HEK293 (cell line): ENCODE measurements around the gene DNASE1L3.

ENCODE experiments used
- CTCF ChIA-PET: fragments of 350-600 bp; formaldehyde crosslinking; extraction: SDS; loops from one replicate; lab custom pipeline; 2021; ENCODE audit warnings: antibody characterized with exemption; lab: Yijun Ruan, JAX
- POLR2A ChIA-PET: fragments of 300-600 bp; formaldehyde crosslinking; extraction: SDS; loops from one replicate; lab custom pipeline; 2020; ENCODE audit warnings: antibody characterized with exemption, inconsistent platforms; lab: Yijun Ruan, JAX
- H3K27ac ChIP-seq: fragments of 200-500 bp; sonication (Bioruptor generic); 2 replicates; pipeline ENCODE4 v1.5.1; 2014; ENCODE audit warnings: low read depth, low read length, control low read depth, inconsistent platforms; ENCODE audit errors: extremely low read depth
- H3K36me3 ChIP-seq, 2 experiments: fragments of 200-500 bp in 1 of 2; sonication (Bioruptor generic) in 1 of 2; 1 replicate in 1 of 2; 2 replicates in 1 of 2; pipeline ENCODE4 v1.5.1; 2014 to 2017; ENCODE audit warnings: inconsistent platforms in 2 of 2, low read length in 2 of 2; ENCODE audit not compliant: control insufficient read depth in 2 of 2, insufficient read depth in 1 of 2
- H3K4me1 ChIP-seq: fragments of 200-500 bp; sonication (Bioruptor generic); 2 replicates; pipeline ENCODE4 v1.5.1; 2014; ENCODE audit warnings: mild to moderate bottlenecking, low read length, inconsistent platforms; ENCODE audit not compliant: control insufficient read depth, insufficient read depth
- H3K4me3 ChIP-seq: 2 replicates; pipeline ENCODE4 v1.5.1; 2011; ENCODE audit warnings: low read depth, mild to moderate bottlenecking, control low read depth, low read length, moderate library complexity
- H3K9me3 ChIP-seq: fragments of 200-500 bp; sonication (Bioruptor generic); 2 replicates; pipeline ENCODE4 v1.5.1; 2014; ENCODE audit warnings: low read depth, low read length, inconsistent platforms; ENCODE audit not compliant: control insufficient read depth, insufficient read depth
- GFI1B ChIP-seq: fragments of 450-650 bp; formaldehyde crosslinking; IDR thresholded peaks from 2 replicates; pipeline ENCODE4 v1.5.1; 2016; ENCODE audit warnings: missing biosample characterization, missing genetic modification characterization
- KLF16 ChIP-seq: fragments of 450-650 bp; formaldehyde crosslinking; IDR thresholded peaks from 2 replicates; pipeline ENCODE4 v1.5.1; 2017; ENCODE audit warnings: missing biosample characterization, missing genetic modification characterization
- KLF8 ChIP-seq: fragments of 450-650 bp; formaldehyde crosslinking; IDR thresholded peaks from 2 replicates; pipeline ENCODE4 v1.5.1; 2016; ENCODE audit warnings: missing biosample characterization, missing genetic modification characterization
- MZF1 ChIP-seq: fragments of 450-650 bp; formaldehyde crosslinking; IDR thresholded peaks from 2 replicates; pipeline ENCODE4 v1.5.1; 2017; ENCODE audit warnings: missing biosample characterization, missing genetic modification characterization, borderline replicate concordance
- PBX3 ChIP-seq: sonication (generic); formaldehyde crosslinking; IDR thresholded peaks from 2 replicates; pipeline ENCODE4 v1.8.1; 2022; ENCODE audit warnings: mild to moderate bottlenecking, moderate library complexity, missing genetic modification reagents
- ZFP3 ChIP-seq: fragments of 450-650 bp; formaldehyde crosslinking; IDR thresholded peaks from 2 replicates; pipeline ENCODE4 v1.5.1; 2016; ENCODE audit warnings: low read depth, missing biosample characterization, missing genetic modification characterization
- ZNF155 ChIP-seq: fragments of 450-650 bp; formaldehyde crosslinking; IDR thresholded peaks from 2 replicates; pipeline ENCODE4 v1.5.1; 2016; ENCODE audit warnings: missing biosample characterization, missing genetic modification characterization
- ZNF202 ChIP-seq: fragments of 450-650 bp; formaldehyde crosslinking; IDR thresholded peaks from 2 replicates; pipeline ENCODE4 v1.5.1; 2016; ENCODE audit warnings: missing biosample characterization, missing genetic modification characterization, borderline replicate concordance
- ZNF266 ChIP-seq: fragments of 450-650 bp; formaldehyde crosslinking; IDR thresholded peaks from 2 replicates; pipeline ENCODE4 v1.5.1; 2016; ENCODE audit warnings: missing biosample characterization, missing genetic modification characterization, low read depth
- ZNF416 ChIP-seq: fragments of 450-650 bp; formaldehyde crosslinking; IDR thresholded peaks from 2 replicates; pipeline ENCODE4 v1.5.1; 2016; ENCODE audit warnings: missing biosample characterization, missing genetic modification characterization
- ZNF433 ChIP-seq: fragments of 450-650 bp; formaldehyde crosslinking; IDR thresholded peaks from 2 replicates; pipeline ENCODE4 v1.5.1; 2016; ENCODE audit warnings: missing biosample characterization, missing genetic modification characterization, low read depth
- ZNF558 ChIP-seq: fragments of 450-650 bp; formaldehyde crosslinking; IDR thresholded peaks from 2 replicates; pipeline ENCODE4 v1.5.1; 2016; ENCODE audit warnings: missing biosample characterization, missing genetic modification characterization
- ZNF623 ChIP-seq: fragments of 450-650 bp; formaldehyde crosslinking; IDR thresholded peaks from 2 replicates; pipeline ENCODE4 v1.5.1; 2016; ENCODE audit warnings: missing biosample characterization, missing genetic modification characterization
- ZNF645 ChIP-seq: fragments of 450-650 bp; formaldehyde crosslinking; IDR thresholded peaks from 2 replicates; pipeline ENCODE4; 2016; ENCODE audit warnings: missing biosample characterization, missing genetic modification characterization
- ZNF701 ChIP-seq: fragments of 450-650 bp; formaldehyde crosslinking; IDR thresholded peaks from 2 replicates; pipeline ENCODE4 v1.5.1; 2016; ENCODE audit warnings: missing biosample characterization, missing genetic modification characterization
- ZNF777 ChIP-seq: fragments of 450-650 bp; formaldehyde crosslinking; IDR thresholded peaks from 2 replicates; pipeline ENCODE4 v1.5.1; 2017; ENCODE audit warnings: missing biosample characterization, missing genetic modification characterization, borderline replicate concordance
- TF ChIP-seq, protein P1 (sequence below): fragments of 450-650 bp; formaldehyde crosslinking; conservative IDR thresholded peaks from 2 replicates; pipeline ENCODE4 v1.5.1; 2016; ENCODE audit warnings: low read depth, missing biosample characterization, missing genetic modification characterization
- TF ChIP-seq, protein P2 (sequence below): fragments of 450-650 bp; IDR thresholded peaks from 2 replicates; pipeline ENCODE4 v1.5.1; 2018; ENCODE audit warnings: missing biosample characterization, mild to moderate bottlenecking, missing genetic modification characterization

Gene DNASE1L3

DNA sequence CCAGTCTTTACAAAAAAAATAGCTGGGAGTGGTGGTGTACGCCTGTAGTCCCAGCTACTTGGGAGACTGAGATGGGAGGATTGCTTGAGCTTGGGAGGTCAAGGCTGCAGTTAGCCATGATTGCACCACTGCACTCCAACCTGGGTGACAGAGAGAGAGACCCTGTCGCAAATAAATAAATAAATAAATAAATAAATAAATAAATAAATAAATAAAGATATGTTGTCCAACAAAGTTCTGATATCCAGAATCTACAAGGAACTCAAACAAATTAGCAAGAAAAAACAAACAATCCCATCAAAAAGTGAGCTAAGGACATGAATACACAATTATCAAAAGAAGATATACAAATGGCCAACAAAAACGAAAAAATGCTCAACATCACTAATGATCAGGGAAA lies 17.2 kb upstream of the DNASE1L3 start (continued):
- TF ChIP-seq, protein P1, sequence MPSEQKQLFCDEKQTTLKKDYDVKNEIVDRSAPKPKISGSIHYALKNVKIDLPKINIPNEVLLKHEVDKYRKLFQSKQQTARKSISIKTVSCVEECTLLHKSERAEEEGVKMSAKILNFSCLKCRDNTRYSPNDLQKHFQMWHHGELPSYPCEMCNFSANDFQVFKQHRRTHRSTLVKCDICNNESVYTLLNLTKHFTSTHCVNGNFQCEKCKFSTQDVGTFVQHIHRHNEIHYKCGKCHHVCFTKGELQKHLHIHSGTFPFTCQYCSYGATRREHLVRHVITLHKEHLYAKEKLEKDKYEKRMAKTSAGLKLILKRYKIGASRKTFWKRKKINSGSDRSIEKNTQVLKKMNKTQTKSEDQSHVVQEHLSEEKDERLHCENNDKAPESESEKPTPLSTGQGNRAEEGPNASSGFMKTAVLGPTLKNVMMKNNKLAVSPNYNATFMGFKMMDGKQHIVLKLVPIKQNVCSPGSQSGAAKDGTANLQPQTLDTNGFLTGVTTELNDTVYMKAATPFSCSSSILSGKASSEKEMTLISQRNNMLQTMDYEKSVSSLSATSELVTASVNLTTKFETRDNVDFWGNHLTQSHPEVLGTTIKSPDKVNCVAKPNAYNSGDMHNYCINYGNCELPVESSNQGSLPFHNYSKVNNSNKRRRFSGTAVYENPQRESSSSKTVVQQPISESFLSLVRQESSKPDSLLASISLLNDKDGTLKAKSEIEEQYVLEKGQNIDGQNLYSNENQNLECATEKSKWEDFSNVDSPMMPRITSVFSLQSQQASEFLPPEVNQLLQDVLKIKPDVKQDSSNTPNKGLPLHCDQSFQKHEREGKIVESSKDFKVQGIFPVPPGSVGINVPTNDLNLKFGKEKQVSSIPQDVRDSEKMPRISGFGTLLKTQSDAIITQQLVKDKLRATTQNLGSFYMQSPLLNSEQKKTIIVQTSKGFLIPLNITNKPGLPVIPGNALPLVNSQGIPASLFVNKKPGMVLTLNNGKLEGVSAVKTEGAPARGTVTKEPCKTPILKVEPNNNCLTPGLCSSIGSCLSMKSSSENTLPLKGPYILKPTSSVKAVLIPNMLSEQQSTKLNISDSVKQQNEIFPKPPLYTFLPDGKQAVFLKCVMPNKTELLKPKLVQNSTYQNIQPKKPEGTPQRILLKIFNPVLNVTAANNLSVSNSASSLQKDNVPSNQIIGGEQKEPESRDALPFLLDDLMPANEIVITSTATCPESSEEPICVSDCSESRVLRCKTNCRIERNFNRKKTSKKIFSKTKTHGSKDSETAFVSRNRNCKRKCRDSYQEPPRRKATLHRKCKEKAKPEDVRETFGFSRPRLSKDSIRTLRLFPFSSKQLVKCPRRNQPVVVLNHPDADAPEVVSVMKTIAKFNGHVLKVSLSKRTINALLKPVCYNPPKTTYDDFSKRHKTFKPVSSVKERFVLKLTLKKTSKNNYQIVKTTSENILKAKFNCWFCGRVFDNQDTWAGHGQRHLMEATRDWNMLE (tag by site-specific recombination) = peak; percentile 76
- TF ChIP-seq ZNF558 (tag by site-specific recombination) (peak; percentile 51; the same call in 1 of the 2 replicates), ZNF623 (tag by site-specific recombination) (peak; percentile 50), ZNF433 (tag by site-specific recombination) (peak; percentile 35), ZNF202 (peak; percentile 66; the same call in 1 of the 2 replicates)

DNA sequence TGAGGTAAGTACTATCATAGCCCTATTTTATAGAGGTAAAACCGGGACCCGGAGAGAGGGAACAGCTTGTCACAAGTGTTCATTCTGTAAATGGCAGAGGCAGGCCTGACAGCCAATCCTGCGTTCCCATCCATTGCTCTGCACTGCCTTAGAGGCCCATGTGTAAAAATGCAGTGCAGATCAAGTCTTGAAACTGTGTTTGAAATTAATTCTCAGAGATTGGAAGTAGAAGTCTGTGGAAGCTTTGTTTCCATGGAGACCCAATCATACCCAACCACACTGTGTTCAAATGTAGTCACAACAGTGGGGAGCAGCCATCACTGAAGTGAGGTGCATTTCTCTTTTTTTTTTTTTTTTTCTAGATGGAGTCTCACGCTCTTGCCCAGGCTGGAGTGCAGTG lies 13.1 kb upstream of the DNASE1L3 start:
- H3K27ac ChIP-seq = no peak overlapping the region
- ChIA-PET POLR2A (no interaction called here), CTCF (interaction anchor here (0.6 kb wide), 2 partner anchors 46 to 149 kb away, joined by 3 read pairs; no protein-coding TSS in a partner anchor)
- H3K36me3 ChIP-seq = no peaks in the 10 kb centered on the region
- H3K9me3 ChIP-seq = no peaks in the 10 kb centered on the region
- H3K4me1 ChIP-seq = no peaks in the 10 kb centered on the region
- no peak overlapping the region for H3K4me3 ChIP-seq
- TF ChIP-seq GFI1B (tag by site-specific recombination) = no peak
- TF ChIP-seq ZFP3 (tag by site-specific recombination) = no peak
- no peak for TF ChIP-seq MZF1 (tag by site-specific recombination)
- no peak for TF ChIP-seq ZNF777
- no peak for TF ChIP-seq ZNF155
- no peak for TF ChIP-seq KLF8
- TF ChIP-seq ZNF645 (tag by site-specific recombination) = no peak
- TF ChIP-seq ZNF416 (tag by site-specific recombination) = no peak
- no peak for TF ChIP-seq KLF16 (tag by site-specific recombination)
- TF ChIP-seq ZNF701 (tag by site-specific recombination) = no peak
- TF ChIP-seq PBX3 = no peak
- TF ChIP-seq, protein P2, sequence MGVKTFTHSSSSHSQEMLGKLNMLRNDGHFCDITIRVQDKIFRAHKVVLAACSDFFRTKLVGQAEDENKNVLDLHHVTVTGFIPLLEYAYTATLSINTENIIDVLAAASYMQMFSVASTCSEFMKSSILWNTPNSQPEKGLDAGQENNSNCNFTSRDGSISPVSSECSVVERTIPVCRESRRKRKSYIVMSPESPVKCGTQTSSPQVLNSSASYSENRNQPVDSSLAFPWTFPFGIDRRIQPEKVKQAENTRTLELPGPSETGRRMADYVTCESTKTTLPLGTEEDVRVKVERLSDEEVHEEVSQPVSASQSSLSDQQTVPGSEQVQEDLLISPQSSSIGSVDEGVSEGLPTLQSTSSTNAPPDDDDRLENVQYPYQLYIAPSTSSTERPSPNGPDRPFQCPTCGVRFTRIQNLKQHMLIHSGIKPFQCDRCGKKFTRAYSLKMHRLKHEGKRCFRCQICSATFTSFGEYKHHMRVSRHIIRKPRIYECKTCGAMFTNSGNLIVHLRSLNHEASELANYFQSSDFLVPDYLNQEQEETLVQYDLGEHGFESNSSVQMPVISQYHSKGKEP (tag by site-specific recombination) = no peak
- no peak for TF ChIP-seq ZNF266 (tag by site-specific recombination)
